ENCODE results near the gene ESAM. TPM values are rescaled to one million over a fixed set of nuclear protein-coding genes. Genes with fewer than 3 reads are reported as not detected.

Gene ESAM
- total and polyA plus RNA-seq, 11 donors: 24.8 to 111 (median 43.3) TPM

GRCh38 chr11:124716591-124716990 is 45.5 kb downstream of the ESAM start:
- TF ChIP-seq POLR2A (IDR thresholded peaks at IDR 0.05): no peak
- no peak for TF ChIP-seq CTCF (IDR thresholded peaks at IDR 0.05)
- DNase-seq (no peak), ATAC-seq (no peak)
- Histone ChIP-seq H3K36me3 (no peaks in the 10 kb centered on the region), H3K27ac (peak overlapping the region in 4 of 12 donors; percentile 16 to 74 (median 59)), H3K9me3 (no peaks in the 10 kb centered on the region), H3K4me3 (no peak overlapping the region), H3K4me1 (peaks cover 0 to 25% (median 11%) of the 10 kb centered on the region in 12 donors), H3K27me3 (peaks cover 0 to 43% (median 16%) of the 10 kb centered on the region in 9 donors)
- intact Hi-C loops (cut with DNase I): loop anchor here in 4 of 10 donors (2.0 to 5.0 kb wide), 2 partner anchors 39 to 46 kb away; partner anchors contain the start of gene ESAM (in 1 of the 4)
- 53 to 84% (median 65%) methylated on average over 3 of the region's 3 CpGs for WGBS, 4 donors

GRCh38 chr11:124712392-124712791 is 49.7 kb downstream of the ESAM start:
- intact Hi-C loops (cut with DNase I): no loop called here
- no peaks in the 10 kb centered on the region for H3K36me3 ChIP-seq
- WGBS, 4 donors: 84 to 89% (median 87%) methylated on average over 3 of the region's 3 CpGs

GRCh38 chr11:124707829-124708228 is 54.3 kb downstream of the ESAM start:
- H3K9me3 ChIP-seq: peaks cover 0 to 17% (median 7%) of the 10 kb centered on the region in 12 donors
- TF ChIP-seq POLR2A (IDR thresholded peaks at IDR 0.05) (no peak), CTCF (IDR thresholded peaks at IDR 0.05) (no peak)
- ATAC-seq: no peak
- DNase-seq: no peak
- H3K4me1 ChIP-seq: no peaks in the 10 kb centered on the region
- H3K27ac ChIP-seq: no peak overlapping the region
- H3K27me3 ChIP-seq: peaks cover 0 to 7% (median 0%) of the 10 kb centered on the region in 9 donors
- 88 to 90% (median 89%) methylated on average over 4 of the region's 4 CpGs for WGBS, 4 donors
- intact Hi-C loops (cut with DNase I): no loop called here
- H3K4me3 ChIP-seq: no peak overlapping the region
- H3K36me3 ChIP-seq: no peaks in the 10 kb centered on the region

More at GRCh38 chr11:124712392-124712791, 49.7 kb downstream of the ESAM start:
- no peak overlapping the region for H3K27ac ChIP-seq
- DNase-seq (no peak), ATAC-seq (no peak)
- TF ChIP-seq CTCF (IDR thresholded peaks at IDR 0.05) (no peak), POLR2A (IDR thresholded peaks at IDR 0.05) (no peak)
- H3K9me3 ChIP-seq: peaks cover 0 to 17% (median 7%) of the 10 kb centered on the region in 12 donors
- H3K4me3 ChIP-seq: no peak overlapping the region
- peaks cover 0 to 8% (median 2%) of the 10 kb centered on the region in 12 donors for H3K4me1 ChIP-seq
- peaks cover 0 to 16% (median 2%) of the 10 kb centered on the region in 9 donors for H3K27me3 ChIP-seq

Other genes starting within 250 kb of the ESAM start
- not detected for gene OR8B12, start 218.6 kb downstream of the ESAM start, total RNA-seq
- not detected for gene OR8B12, start 218.6 kb downstream of the ESAM start, polyA plus RNA-seq
- not detected for gene OR8A1, start 192.3 kb downstream of the ESAM start, total RNA-seq
- gene OR8A1, start 192.3 kb downstream of the ESAM start, polyA plus RNA-seq: not detected
- gene PANX3, start 150.9 kb downstream of the ESAM start, total RNA-seq: not detected
- not detected for gene PANX3, start 150.9 kb downstream of the ESAM start, polyA plus RNA-seq
- gene TBRG1, start 139.4 kb downstream of the ESAM start, total RNA-seq: 10 to 100 TPM; 13.9 to 24.9 (median 19.8) TPM
- gene TBRG1, start 139.4 kb downstream of the ESAM start, polyA plus RNA-seq: 10 to 100 TPM; 12.0 to 27.2 TPM
- 10 to 100 TPM; 36.7 to 87.8 (median 60.1) TPM for gene SIAE, start 88.6 kb downstream of the ESAM start, total RNA-seq
- gene SIAE, start 88.6 kb downstream of the ESAM start, polyA plus RNA-seq: 10 to 100 TPM; 24.2 to 43.1 TPM
- gene SPA17, start 88.4 kb downstream of the ESAM start, total RNA-seq: 1 to 10 TPM; 1.3 to 4.4 (median 2.8) TPM
- gene SPA17, start 88.4 kb downstream of the ESAM start, polyA plus RNA-seq: 1 to 10 TPM; 3.3 to 5.6 TPM
- gene NRGN, start 22.3 kb downstream of the ESAM start, total RNA-seq: 1 to 10 TPM; 1.2 to 9.0 (median 3.3) TPM
- gene NRGN, start 22.3 kb downstream of the ESAM start, polyA plus RNA-seq: 10 to 100 TPM in 1 of 2 donors, 1 to 10 TPM in 1; 4.4 to 13.8 TPM
- gene VSIG2, start 10.0 kb downstream of the ESAM start, total RNA-seq: 1 to 10 TPM in 6 of 9 donors, under 1 TPM in 3; 0.44 to 4.8 (median 1.4) TPM
- gene VSIG2, start 10.0 kb downstream of the ESAM start, polyA plus RNA-seq: under 1 TPM; 0.42 to 0.61 TPM
- gene MSANTD2, start 38.1 kb upstream of the ESAM start, total RNA-seq: 1 to 10 TPM; 2.2 to 5.4 (median 3.1) TPM
- 1 to 10 TPM; 3.1 to 4.3 TPM for gene MSANTD2, start 38.1 kb upstream of the ESAM start, polyA plus RNA-seq
- 10 to 100 TPM in 1 of 9 donors, 1 to 10 TPM in 8; 2.5 to 18.6 (median 3.2) TPM for gene ROBO3, start 103.1 kb upstream of the ESAM start, total RNA-seq
- 1 to 10 TPM; 2.8 to 8.1 TPM for gene ROBO3, start 103.1 kb upstream of the ESAM start, polyA plus RNA-seq
- gene ROBO4, start 135.6 kb upstream of the ESAM start, total RNA-seq: 10 to 100 TPM; 16.3 to 63.5 (median 27.1) TPM
- 10 to 100 TPM; 17.7 to 21.8 TPM for gene ROBO4, start 135.6 kb upstream of the ESAM start, polyA plus RNA-seq
- not detected for gene HEPN1, start 157.0 kb upstream of the ESAM start, total RNA-seq
- gene HEPN1, start 157.0 kb upstream of the ESAM start, polyA plus RNA-seq: not detected
- gene HEPACAM, start 173.8 kb upstream of the ESAM start, total RNA-seq: 1 to 10 TPM in 2 of 9 donors, under 1 TPM in 4, not detected in 3; 0.07 to 2.6 (median 0.26) TPM
- gene HEPACAM, start 173.8 kb upstream of the ESAM start, polyA plus RNA-seq: under 1 TPM in 1 of 2 donors, not detected in 1; 0.58 TPM
- 1 to 10 TPM in 2 of 9 donors, under 1 TPM in 7; 0.12 to 1.8 (median 0.19) TPM for gene CCDC15, start 191.9 kb upstream of the ESAM start, total RNA-seq
- under 1 TPM; 0.08 to 0.27 TPM for gene CCDC15, start 191.9 kb upstream of the ESAM start, polyA plus RNA-seq